ENCODE measurements around the gene SPON1.
A peak's percentile ranks its signal among the peaks of the same experiment; 100 is the strongest.

SPON1 gene

DNA sequence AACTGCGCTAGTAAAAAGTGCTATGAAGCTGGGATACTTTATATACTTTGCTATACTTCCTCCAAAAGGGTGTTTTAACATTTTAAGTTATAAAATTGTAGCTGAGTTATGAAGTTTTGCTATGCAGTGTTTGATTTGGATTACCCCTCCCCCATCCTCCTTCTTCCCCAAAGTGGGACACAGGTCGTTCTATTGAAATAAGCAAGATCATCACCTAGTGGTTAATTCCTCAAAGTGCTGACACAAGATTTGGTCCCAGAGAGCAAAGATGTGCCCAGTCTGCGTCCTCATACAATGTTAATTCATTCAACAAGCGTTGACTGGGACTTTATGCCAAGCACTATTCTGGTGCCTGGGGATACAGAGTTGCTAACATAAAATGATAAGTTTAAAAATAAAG lies 78.5 kb downstream of the SPON1 start:
- H2AK5ac ChIP-seq (ENCODE audit: low read depth, low read length), result no peak overlapping the region
- no peaks in the 10 kb centered on the region for H3K79me1 ChIP-seq (ENCODE audit: low read depth, low read length)
- H3K23ac ChIP-seq (ENCODE audit: low read depth, low read length, poor library complexity), result no peak overlapping the region
- no peak overlapping the region for H4K8ac ChIP-seq (ENCODE audit: low read depth, low read length)
- no peak overlapping the region for H2BK5ac ChIP-seq (ENCODE audit: low read length)
- no peak overlapping the region for H3K4ac ChIP-seq (ENCODE audit: low read length)
- no peak overlapping the region for H3K18ac ChIP-seq (ENCODE audit: low read length)
- DNase-seq (ENCODE audit: low spot score), result no peak
- H2AFZ ChIP-seq (ENCODE audit: low read length), result no peak overlapping the region
- no peaks in the 10 kb centered on the region for H3K27me3 ChIP-seq (ENCODE audit: control insufficient read depth in 3 of 3, insufficient read depth in 3 of 3, low read depth in 1 of 3, low read length in 3 of 3)
- no peak overlapping the region for H2BK15ac ChIP-seq (ENCODE audit: low read length)
- no peak overlapping the region for H4K91ac ChIP-seq (ENCODE audit: low read depth, low read length, poor library complexity)
- no peak overlapping the region for H3K9ac ChIP-seq (ENCODE audit: low read depth, low read length, poor library complexity)
- no peak overlapping the region for H3K14ac ChIP-seq (ENCODE audit: low read length)
- no peak overlapping the region for H3K4me2 ChIP-seq (ENCODE audit: insufficient read depth, low read length, poor library complexity, severe bottlenecking)
- H3K9me3 ChIP-seq (replicated peaks in 1 of 2; ENCODE audit: control insufficient read depth in 2 of 2, insufficient read depth in 1 of 2, low read depth in 1 of 2, low read length in 2 of 2), result no peaks in the 10 kb centered on the region
- no peak overlapping the region for H2BK12ac ChIP-seq (ENCODE audit: low read length)
- H3K36me3 ChIP-seq (replicated peaks in 1 of 2; ENCODE audit: control insufficient read depth in 2 of 2, insufficient read depth in 2 of 2, low read length in 2 of 2), result no peaks in the 10 kb centered on the region
- no peak overlapping the region for H3K27ac ChIP-seq (replicated peaks; ENCODE audit: low read length)
- no CpG with 5 or more reads among the region's 4 CpGs for WGBS, 2 donors (ENCODE audit: extremely low coverage in 2 of 2, insufficient read length in 2 of 2, insufficient replicate concordance in 1 of 2)
- no peaks in the 10 kb centered on the region for H3K4me1 ChIP-seq (ENCODE audit: control insufficient read depth in 2 of 2, insufficient read depth in 1 of 2, low read depth in 1 of 2, low read length in 2 of 2)
- no peak overlapping the region for H3K4me3 ChIP-seq (ENCODE audit: low read length in 2 of 2)
- H2BK120ac ChIP-seq (ENCODE audit: low read depth, low read length), result no peak overlapping the region

DNA sequence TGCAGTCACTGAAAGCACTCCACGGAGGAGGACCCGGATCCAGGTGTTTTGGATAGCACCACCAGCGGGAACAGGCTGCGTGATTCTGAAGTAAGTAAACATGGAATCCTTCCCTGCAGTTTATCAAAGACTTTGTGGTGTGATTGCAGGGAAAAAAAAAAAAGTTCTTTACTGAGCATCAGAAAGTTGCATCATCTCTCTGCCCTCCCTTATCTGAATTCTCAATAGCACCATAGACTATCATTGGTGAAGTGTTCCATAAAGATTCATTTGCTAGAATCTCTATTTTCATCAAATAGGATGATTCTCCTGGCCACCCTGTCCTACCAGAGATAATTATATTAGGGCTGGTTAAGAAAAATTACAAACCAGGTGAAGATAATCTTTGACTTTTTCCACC lies 79.0 kb downstream of the SPON1 start:
- no peak overlapping the region for H4K8ac ChIP-seq (ENCODE audit: low read depth, low read length)
- no peak overlapping the region for H2BK15ac ChIP-seq (ENCODE audit: low read length)
- H2AFZ ChIP-seq (ENCODE audit: low read length), result no peak overlapping the region
- no peaks in the 10 kb centered on the region for H3K79me1 ChIP-seq (ENCODE audit: low read depth, low read length)
- no peak overlapping the region for H3K4ac ChIP-seq (ENCODE audit: low read length)
- no peak overlapping the region for H3K27ac ChIP-seq (replicated peaks; ENCODE audit: low read length)
- H3K18ac ChIP-seq (ENCODE audit: low read length), result no peak overlapping the region
- no peaks in the 10 kb centered on the region for H3K36me3 ChIP-seq (replicated peaks in 1 of 2; ENCODE audit: control insufficient read depth in 2 of 2, insufficient read depth in 2 of 2, low read length in 2 of 2)
- no peak for DNase-seq (ENCODE audit: low spot score)
- H3K9me3 ChIP-seq (replicated peaks in 1 of 2; ENCODE audit: control insufficient read depth in 2 of 2, insufficient read depth in 1 of 2, low read depth in 1 of 2, low read length in 2 of 2), result no peaks in the 10 kb centered on the region
- H3K23ac ChIP-seq (ENCODE audit: low read depth, low read length, poor library complexity), result no peak overlapping the region
- no peak overlapping the region for H3K9ac ChIP-seq (ENCODE audit: low read depth, low read length, poor library complexity)
- H2BK5ac ChIP-seq (ENCODE audit: low read length), result no peak overlapping the region
- no peak overlapping the region for H2BK12ac ChIP-seq (ENCODE audit: low read length)
- H4K91ac ChIP-seq (ENCODE audit: low read depth, low read length, poor library complexity), result no peak overlapping the region
- H3K4me1 ChIP-seq (ENCODE audit: control insufficient read depth in 2 of 2, insufficient read depth in 1 of 2, low read depth in 1 of 2, low read length in 2 of 2), result no peaks in the 10 kb centered on the region
- H3K4me2 ChIP-seq (ENCODE audit: insufficient read depth, low read length, poor library complexity, severe bottlenecking), result no peak overlapping the region
- no peak overlapping the region for H3K4me3 ChIP-seq (ENCODE audit: low read length in 2 of 2)
- H2AK5ac ChIP-seq (ENCODE audit: low read depth, low read length), result no peak overlapping the region
- H2BK120ac ChIP-seq (ENCODE audit: low read depth, low read length), result no peak overlapping the region
- no peaks in the 10 kb centered on the region for H3K27me3 ChIP-seq (ENCODE audit: control insufficient read depth in 3 of 3, insufficient read depth in 3 of 3, low read depth in 1 of 3, low read length in 3 of 3)
- WGBS, 2 donors (ENCODE audit: extremely low coverage in 2 of 2, insufficient read length in 2 of 2, insufficient replicate concordance in 1 of 2), result no CpG with 5 or more reads among the region's 4 CpGs
- H3K14ac ChIP-seq (ENCODE audit: low read length), result no peak overlapping the region

GRCh38 chr11:14042686-14043465 lies 80.4 kb downstream of the SPON1 start:
- Histone ChIP-seq H3K27me3 (ENCODE audit: control insufficient read depth in 3 of 3, insufficient read depth in 3 of 3, low read depth in 1 of 3, low read length in 3 of 3) (no peaks in the 10 kb centered on the region), H3K18ac (ENCODE audit: low read length) (no peak overlapping the region), H2AK5ac (ENCODE audit: low read depth, low read length) (no peak overlapping the region), H3K4ac (ENCODE audit: low read length) (no peak overlapping the region), H2BK15ac (ENCODE audit: low read length) (no peak overlapping the region), H2BK12ac (ENCODE audit: low read length) (peak overlapping the region; percentile 16), H3K9me3 (replicated peaks in 1 of 2; ENCODE audit: control insufficient read depth in 2 of 2, insufficient read depth in 1 of 2, low read depth in 1 of 2, low read length in 2 of 2) (no peaks in the 10 kb centered on the region), H2BK5ac (ENCODE audit: low read length) (no peak overlapping the region), H3K79me1 (ENCODE audit: low read depth, low read length) (no peaks in the 10 kb centered on the region), H3K14ac (ENCODE audit: low read length) (no peak overlapping the region), H4K8ac (ENCODE audit: low read depth, low read length) (no peak overlapping the region), H2AFZ (ENCODE audit: low read length) (no peak overlapping the region), H3K4me1 (ENCODE audit: control insufficient read depth in 2 of 2, insufficient read depth in 1 of 2, low read depth in 1 of 2, low read length in 2 of 2) (no peaks in the 10 kb centered on the region), H3K4me2 (ENCODE audit: insufficient read depth, low read length, poor library complexity, severe bottlenecking) (no peak overlapping the region), H3K36me3 (replicated peaks in 1 of 2; ENCODE audit: control insufficient read depth in 2 of 2, insufficient read depth in 2 of 2, low read length in 2 of 2) (no peaks in the 10 kb centered on the region), H4K91ac (ENCODE audit: low read depth, low read length, poor library complexity) (no peak overlapping the region), H3K9ac (ENCODE audit: low read depth, low read length, poor library complexity) (no peak overlapping the region), H3K4me3 (ENCODE audit: low read length in 2 of 2) (no peak overlapping the region), H3K27ac (replicated peaks; ENCODE audit: low read length) (no peak overlapping the region), H3K23ac (ENCODE audit: low read depth, low read length, poor library complexity) (no peak overlapping the region), H2BK120ac (ENCODE audit: low read depth, low read length) (no peak overlapping the region)
- WGBS, 2 donors (ENCODE audit: extremely low coverage in 2 of 2, insufficient read length in 2 of 2, insufficient replicate concordance in 1 of 2), result no CpG with 5 or more reads among the region's 4 CpGs
- no peak for DNase-seq (ENCODE audit: low spot score)

DNA sequence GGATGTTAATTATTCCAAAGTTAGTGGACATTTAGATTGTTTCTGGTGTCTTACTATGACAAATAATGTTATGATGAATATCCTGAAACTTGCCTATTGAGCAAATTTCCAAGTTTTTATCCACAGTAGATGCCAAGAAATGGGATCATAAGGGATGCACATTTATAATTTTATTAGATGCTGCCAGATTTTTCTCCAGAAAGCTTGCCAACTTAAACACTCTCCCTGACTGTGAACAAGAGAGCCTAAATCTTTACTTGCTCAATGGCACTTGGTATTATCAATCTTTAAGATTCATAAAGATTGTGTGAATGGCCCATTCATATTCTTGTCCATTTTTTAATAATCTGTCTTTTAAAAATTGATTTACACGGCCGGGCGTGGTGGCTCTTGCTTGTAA lies 82.4 kb downstream of the SPON1 start:
- Histone ChIP-seq H3K79me1 (ENCODE audit: low read depth, low read length) (no peaks in the 10 kb centered on the region), H2AFZ (ENCODE audit: low read length) (no peak overlapping the region), H2BK12ac (ENCODE audit: low read length) (no peak overlapping the region), H3K4me1 (ENCODE audit: control insufficient read depth in 2 of 2, insufficient read depth in 1 of 2, low read depth in 1 of 2, low read length in 2 of 2) (no peaks in the 10 kb centered on the region), H3K27ac (replicated peaks; ENCODE audit: low read length) (no peak overlapping the region), H3K36me3 (replicated peaks in 1 of 2; ENCODE audit: control insufficient read depth in 2 of 2, insufficient read depth in 2 of 2, low read length in 2 of 2) (no peaks in the 10 kb centered on the region), H3K23ac (ENCODE audit: low read depth, low read length, poor library complexity) (no peak overlapping the region), H3K27me3 (ENCODE audit: control insufficient read depth in 3 of 3, insufficient read depth in 3 of 3, low read depth in 1 of 3, low read length in 3 of 3) (no peaks in the 10 kb centered on the region), H4K8ac (ENCODE audit: low read depth, low read length) (no peak overlapping the region), H4K91ac (ENCODE audit: low read depth, low read length, poor library complexity) (no peak overlapping the region), H3K4me3 (ENCODE audit: low read length in 2 of 2) (no peak overlapping the region), H3K4ac (ENCODE audit: low read length) (no peak overlapping the region), H2BK120ac (ENCODE audit: low read depth, low read length) (no peak overlapping the region), H3K4me2 (ENCODE audit: insufficient read depth, low read length, poor library complexity, severe bottlenecking) (no peak overlapping the region), H2AK5ac (ENCODE audit: low read depth, low read length) (no peak overlapping the region), H3K9me3 (replicated peaks in 1 of 2; ENCODE audit: control insufficient read depth in 2 of 2, insufficient read depth in 1 of 2, low read depth in 1 of 2, low read length in 2 of 2) (no peaks in the 10 kb centered on the region), H2BK5ac (ENCODE audit: low read length) (no peak overlapping the region), H3K9ac (ENCODE audit: low read depth, low read length, poor library complexity) (no peak overlapping the region), H3K14ac (ENCODE audit: low read length) (no peak overlapping the region), H3K18ac (ENCODE audit: low read length) (no peak overlapping the region), H2BK15ac (ENCODE audit: low read length) (no peak overlapping the region)
- no peak for DNase-seq (ENCODE audit: low spot score)
- WGBS, 2 donors (ENCODE audit: extremely low coverage in 2 of 2, insufficient read length in 2 of 2, insufficient replicate concordance in 1 of 2), result no CpG with 5 or more reads among the region's 3 CpGs

Measured in neuronal stem cell (in vitro differentiated cells).